Stimulated activated CD4-positive, alpha-beta T cell treated with anti-CD3 and anti-CD28 coated beads, Interleukin-4, amount 100 ng/mL, for 24 hours (primary cell): Measurements from ENCODE around the gene SPINK14.

Experiments
- DNase-seq: peaks from one replicate; pipeline ENCODE4 v3.0.0-alpha.2; 2020

SPINK14 gene

GRCh38 chr5:148202531-148203203 is 34.3 kb downstream of the SPINK14 start, which contains the start of gene SPINK6:
SPINK6 (plus strand) TSS chr5:148203042; CDS start chr5:148203097, 55 bp downstream.
- no peak for DNase-seq

GRCh38 chr5:148205044-148205806 is 36.9 kb downstream of the SPINK14 start:
- no peak for DNase-seq

GRCh38 chr5:148205865-148206264 is 37.5 kb downstream of the SPINK14 start:
- DNase-seq: no peak

- DNase-seq: no peak
Measured at GRCh38 chr5:148206620-148207019, 38.3 kb downstream of the SPINK14 start.

GRCh38 chr5:148208226-148208625 is 39.9 kb downstream of the SPINK14 start:
- no peak for DNase-seq

- no peak for DNase-seq
Measured at GRCh38 chr5:148209151-148209770, 40.9 kb downstream of the SPINK14 start.

GRCh38 chr5:148214665-148215185 is 46.4 kb downstream of the SPINK14 start:
- no peak for DNase-seq

- DNase-seq: no peak
Measured at GRCh38 chr5:148221508-148221907, 53.2 kb downstream of the SPINK14 start.

- DNase-seq: no peak
Measured at GRCh38 chr5:148224117-148224742, 55.9 kb downstream of the SPINK14 start.
